A172 (cell line): ENCODE results near the gene PRDM15. TPM values are rescaled to one million over a fixed set of nuclear protein-coding genes. Genes with fewer than 3 reads are reported as not detected.

Source experiments
- DNase-seq: peaks from one replicate; pipeline ENCODE4 v3.0.0-alpha.2; 2015; ENCODE audit warnings: low spot score
- total RNA-seq: library from RNA; depleted of rRNA; stranded (reverse); fragments of >200 nt; shearing (Covaris generic); gene quantifications from 2 replicates; pipeline ENCODE4 v1.2.3, GENCODE V29; 2014

The PRDM15 gene
- total RNA-seq, 1 experiment from 2014 or later = 5.2 TPM

DNA sequence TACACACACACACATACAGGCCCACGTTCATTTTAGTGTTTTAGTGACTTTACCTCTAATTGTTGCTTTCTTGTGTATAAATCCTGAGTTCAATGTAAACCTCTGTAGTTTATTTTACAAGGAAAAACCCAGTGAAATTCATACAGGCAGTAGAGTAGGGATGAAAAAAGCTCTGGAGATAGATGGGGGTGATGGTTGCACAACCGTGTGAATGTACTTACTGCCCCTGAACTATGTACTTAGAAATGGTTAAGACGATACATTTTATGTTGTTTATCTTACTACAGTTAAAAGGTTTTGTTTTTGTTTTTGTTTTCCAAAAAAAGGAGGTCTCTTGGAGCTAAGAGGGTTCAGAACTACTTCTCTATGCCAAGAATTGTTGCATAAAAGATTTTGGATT is 29.7 kb upstream of the PRDM15 start:
- no peak for DNase-seq

GRCh38 chr21:41907496-41908258 is 28.5 kb upstream of the PRDM15 start:
- DNase-seq = no peak

DNA sequence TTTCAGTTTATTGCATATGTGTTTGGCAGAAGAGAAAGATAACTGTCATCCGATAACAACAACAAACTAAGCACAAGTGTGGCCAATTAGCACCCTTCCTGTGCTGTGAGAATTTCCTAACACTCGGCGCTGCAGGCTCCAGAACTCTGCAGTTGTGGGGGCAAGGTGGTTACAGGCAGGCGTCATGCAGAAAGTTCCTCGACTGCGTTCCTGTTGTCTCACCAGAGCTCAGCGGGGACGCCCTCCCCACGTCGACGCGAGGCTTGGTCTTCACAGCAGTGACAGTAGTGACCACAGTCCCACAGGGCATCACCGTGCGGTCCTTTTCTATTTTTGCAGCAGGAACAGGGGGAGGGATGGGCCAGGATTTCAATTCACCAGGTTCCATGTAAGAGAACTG is 27.6 kb upstream of the PRDM15 start:
- no peak for DNase-seq

DNA sequence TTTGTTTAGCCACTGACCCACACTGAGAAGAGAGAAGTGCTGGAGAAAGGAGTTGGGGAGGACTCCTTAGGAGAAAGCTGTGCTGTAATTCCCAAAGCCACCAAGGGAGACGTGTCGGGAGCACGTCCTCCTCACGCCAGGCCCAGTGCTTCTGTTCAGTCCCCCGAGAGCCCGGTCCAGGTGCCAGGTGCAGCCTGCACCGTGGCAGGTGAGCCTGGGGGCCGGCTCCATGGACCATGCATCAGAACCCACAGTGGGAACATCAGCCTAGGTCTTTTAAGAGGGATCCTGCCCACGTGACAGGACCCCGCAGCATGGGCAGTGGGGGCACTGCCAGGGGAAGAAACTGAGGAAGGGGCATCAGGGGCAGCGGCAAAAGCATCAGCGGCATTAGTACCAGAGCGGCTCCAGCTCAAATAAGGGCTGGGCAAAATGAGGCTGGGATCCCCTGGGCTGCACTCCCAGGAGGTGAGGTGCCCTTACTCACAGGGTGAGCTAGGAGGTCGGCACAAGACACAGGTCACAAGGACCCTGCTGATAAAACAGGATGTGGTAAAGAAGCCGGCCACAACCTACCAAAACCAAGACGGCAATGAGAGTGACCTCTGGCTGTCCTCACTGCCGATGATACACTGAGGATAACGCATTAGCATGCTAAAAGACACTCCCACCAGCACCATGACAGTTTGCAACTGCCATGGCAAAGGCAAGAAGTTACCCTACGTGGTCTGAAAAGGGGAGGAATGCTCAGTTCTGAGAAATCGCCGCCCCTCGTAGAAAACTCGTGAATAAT is 24.6 kb upstream of the PRDM15 start:
- DNase-seq = peak; percentile 41

DNA sequence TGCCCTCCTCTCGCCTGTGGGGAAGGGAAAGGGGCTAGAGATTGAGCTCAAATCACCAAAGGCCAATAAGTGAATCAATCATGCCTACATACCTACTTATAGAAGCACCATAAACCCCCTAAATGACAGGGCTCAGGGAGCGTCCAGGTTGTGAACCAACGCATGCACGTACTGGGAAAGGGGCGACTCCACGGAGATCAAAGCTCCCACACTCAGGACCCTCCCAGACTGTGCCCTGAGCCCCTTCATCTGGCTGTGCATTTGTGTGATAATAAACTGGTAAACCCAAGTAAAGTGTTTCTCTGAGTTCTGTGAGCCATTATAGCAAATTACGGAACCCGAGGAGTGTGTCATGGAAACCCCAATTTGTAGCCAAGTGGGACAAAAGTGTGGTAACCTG is 23.8 kb upstream of the PRDM15 start:
- no peak for DNase-seq

DNA sequence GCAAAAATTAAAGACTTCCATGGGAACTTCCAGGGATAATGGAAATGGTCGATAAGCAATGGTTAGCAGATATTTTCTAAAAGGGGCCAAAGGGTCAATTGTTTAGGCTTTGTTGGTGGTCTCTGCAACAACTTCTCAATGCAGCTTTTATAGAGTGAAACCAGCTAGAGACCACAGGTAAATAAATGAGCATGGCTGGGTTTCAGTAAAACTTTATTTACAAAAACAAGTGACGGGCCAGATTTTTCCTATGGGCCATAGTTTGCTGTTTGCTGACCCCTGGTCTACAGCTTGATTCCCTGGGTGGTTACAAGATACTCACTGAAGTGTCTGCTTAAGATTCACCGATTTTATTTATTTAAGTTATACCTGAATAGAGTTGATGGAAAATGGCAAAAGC is 22.6 kb upstream of the PRDM15 start:
- DNase-seq = no peak

GRCh38 chr21:41901099-41901498 is 22.0 kb upstream of the PRDM15 start:
- no peak for DNase-seq

- no peak for DNase-seq
Measured at GRCh38 chr21:41900401-41900800, 21.3 kb upstream of the PRDM15 start.

GRCh38 chr21:41899426-41900202 is 20.5 kb upstream of the PRDM15 start:
- no peak for DNase-seq

GRCh38 chr21:41898998-41899397 is 19.9 kb upstream of the PRDM15 start:
- DNase-seq = no peak

GRCh38 chr21:41897700-41898099 is 18.6 kb upstream of the PRDM15 start:
- DNase-seq = no peak

DNA sequence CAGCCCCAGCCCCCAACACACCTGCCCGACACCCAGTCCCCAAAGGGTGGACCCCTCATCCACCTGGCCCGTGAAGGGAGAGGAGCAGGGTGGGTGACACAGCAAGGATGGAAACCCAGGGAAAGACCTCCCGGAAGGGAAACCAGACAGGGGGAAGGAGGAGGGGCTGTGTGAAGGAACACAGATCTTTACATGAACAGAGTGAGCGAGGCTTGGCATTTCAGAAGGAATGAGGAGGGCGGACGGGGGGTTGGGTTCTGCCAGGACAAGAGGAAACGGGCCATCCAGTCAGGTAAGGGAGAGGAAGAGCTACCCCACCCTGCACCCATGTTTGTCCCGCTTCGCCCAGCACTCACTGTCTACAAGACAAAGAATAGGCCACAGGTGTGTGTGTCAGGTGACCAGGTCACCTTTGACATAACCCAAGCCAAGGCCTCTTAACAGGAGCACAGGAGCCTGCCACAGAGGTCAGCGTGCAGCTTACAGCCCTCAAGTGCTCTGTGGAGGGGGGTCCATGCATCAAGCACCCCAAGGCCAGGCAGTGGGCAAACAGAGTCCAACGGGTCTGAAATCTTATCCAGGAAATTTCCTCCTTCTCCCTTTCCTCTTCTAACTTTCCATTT is 18.0 kb upstream of the PRDM15 start:
- no peak for DNase-seq

- no peak for DNase-seq
Measured at GRCh38 chr21:41895643-41896493, 16.7 kb upstream of the PRDM15 start.

GRCh38 chr21:41894922-41895557 is 15.9 kb upstream of the PRDM15 start:
- DNase-seq = peak; percentile 81

GRCh38 chr21:41894511-41894910 is 15.4 kb upstream of the PRDM15 start:
- DNase-seq = no peak

DNA sequence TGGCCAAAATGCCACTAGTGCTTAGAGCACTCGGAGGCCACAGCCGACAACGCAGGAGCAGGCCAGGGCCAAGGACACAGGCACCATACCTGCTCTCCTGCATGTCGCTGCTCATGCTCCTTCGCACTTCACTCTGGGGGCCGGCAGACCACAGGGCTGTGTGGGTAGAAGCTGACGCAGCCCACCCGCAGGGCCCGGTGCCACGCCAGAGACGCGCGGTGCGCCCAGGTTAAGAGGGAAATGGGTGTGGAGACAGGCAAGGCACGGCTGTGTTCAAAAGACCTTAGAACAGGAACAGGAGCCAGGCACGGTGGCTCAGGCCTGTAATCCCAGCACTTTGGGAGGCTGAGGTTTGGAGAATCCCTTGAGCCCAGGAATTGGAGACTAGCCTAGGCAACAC is 13.6 kb upstream of the PRDM15 start:
- DNase-seq = no peak

DNA sequence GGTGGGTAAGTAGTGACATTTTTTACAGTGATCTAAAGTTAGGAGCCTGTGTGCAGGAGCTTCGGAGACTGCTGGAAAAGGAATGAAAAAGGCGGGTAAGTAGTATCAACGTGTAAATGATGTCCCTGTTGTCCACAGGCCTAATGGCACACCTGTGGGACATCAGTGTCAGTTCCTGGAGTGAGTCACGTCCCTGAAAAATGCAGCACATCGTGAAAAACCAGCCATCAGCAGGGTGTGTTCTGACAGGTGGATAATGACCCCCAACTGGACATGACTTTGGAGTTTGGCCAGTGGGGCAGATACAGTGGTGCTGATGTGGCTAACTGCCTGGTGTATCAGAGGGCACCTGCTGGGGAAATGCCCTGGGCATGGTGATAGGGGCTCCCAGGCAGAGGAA is 12.0 kb upstream of the PRDM15 start:
- DNase-seq = no peak

DNA sequence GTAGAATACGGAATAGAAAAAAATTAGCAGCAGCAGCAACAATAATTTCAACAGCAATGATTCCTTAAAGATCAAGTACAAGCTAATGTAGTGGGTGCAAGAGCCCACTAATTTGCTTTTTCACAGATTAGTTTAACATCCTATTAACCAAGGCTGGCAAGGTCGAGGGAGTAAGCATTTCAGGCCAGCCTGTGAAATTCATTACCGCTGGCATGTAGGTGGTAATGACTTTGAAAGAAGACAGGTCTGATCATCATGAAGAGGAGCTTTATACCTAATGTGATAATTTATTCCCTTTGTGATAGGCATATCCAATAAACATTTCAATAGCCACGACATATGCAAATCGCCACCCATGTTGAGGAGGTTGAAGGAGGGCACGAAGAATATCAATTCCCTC is 11.2 kb upstream of the PRDM15 start:
- DNase-seq = no peak

GRCh38 chr21:41888749-41889376 is 9.7 kb upstream of the PRDM15 start:
- no peak for DNase-seq

DNA sequence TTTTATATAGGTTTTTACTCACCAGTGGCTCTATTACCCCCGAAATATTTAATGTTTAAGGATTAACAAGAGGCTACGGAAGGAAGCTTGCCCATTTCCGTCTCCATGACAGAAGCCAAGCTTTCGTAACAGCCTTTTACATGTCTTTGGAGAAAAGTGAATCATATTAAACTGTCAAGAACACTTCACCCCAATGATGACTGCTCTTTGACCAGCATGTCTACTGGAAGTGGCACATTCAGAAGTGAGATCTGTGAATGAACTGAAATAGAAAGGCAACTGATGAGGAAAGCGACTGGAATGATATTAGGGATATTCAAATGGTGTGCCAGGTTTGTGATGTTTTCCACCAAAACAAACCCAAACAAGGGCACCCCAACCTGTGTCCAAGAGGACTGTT is 8.5 kb upstream of the PRDM15 start:
- no peak for DNase-seq
